RKO (cell line): Measurements from ENCODE around the gene KRTAP4-9.
"Not testable (repeated sequence)": the region's sequence is repeated elsewhere in the genome, so short reads cannot be mapped to it uniquely, and the experiment has no call there.

Experiments
- DNase-seq: peaks from one replicate; pipeline ENCODE4 v3.0.0-alpha.2; 2016; ENCODE audit warnings: low spot score

Gene KRTAP4-9

GRCh38 chr17:41105347-41105746 is at the start of gene KRTAP4-9:
Gene KRTAP4-9 (plus strand): TSS chr17:41105389. CDS start chr17:41105389, 0 bp downstream.
- DNase-seq: peak; percentile 70

- DNase-seq: no peak
These were observed 47.6 kb upstream of the KRTAP4-9 start for GRCh38 chr17:41057547-41057946.

GRCh38 chr17:41058741-41059140 is 46.4 kb upstream of the KRTAP4-9 start:
- no peak for DNase-seq

- not testable (repeated sequence) for DNase-seq
These were observed 45.7 kb upstream of the KRTAP4-9 start for GRCh38 chr17:41059276-41060051.

GRCh38 chr17:41060052-41060604 is 45.1 kb upstream of the KRTAP4-9 start, which contains the start of gene KRTAP2-3:
Gene KRTAP2-3 (minus strand): TSS chr17:41060114. CDS start chr17:41060050, 64 bp downstream.
- DNase-seq: peak; percentile 85

GRCh38 chr17:41061964-41062363 is 43.2 kb upstream of the KRTAP4-9 start:
- peak; percentile 58 for DNase-seq

GRCh38 chr17:41063449-41063848 is 41.7 kb upstream of the KRTAP4-9 start:
- DNase-seq: no peak

- DNase-seq: no peak
These were observed 40.9 kb upstream of the KRTAP4-9 start for GRCh38 chr17:41064301-41064700.

- not testable (repeated sequence) for DNase-seq
These were observed 40.0 kb upstream of the KRTAP4-9 start for GRCh38 chr17:41065016-41065689.

- peak; percentile 68 for DNase-seq
These were observed 39.2 kb upstream of the KRTAP4-9 start, which contains the start of gene KRTAP2-4 for GRCh38 chr17:41065829-41066624. Gene KRTAP2-4 (minus strand): TSS chr17:41065879. CDS start chr17:41065845, 34 bp downstream.

- no peak for DNase-seq
These were observed 37.9 kb upstream of the KRTAP4-9 start for GRCh38 chr17:41067281-41067680.

GRCh38 chr17:41069031-41069430 is 36.2 kb upstream of the KRTAP4-9 start:
- DNase-seq: no peak

GRCh38 chr17:41071606-41072360 is 33.4 kb upstream of the KRTAP4-9 start:
- no peak for DNase-seq

- no peak for DNase-seq
These were observed 31.5 kb upstream of the KRTAP4-9 start for GRCh38 chr17:41073676-41074075.

GRCh38 chr17:41076788-41077187 is 28.4 kb upstream of the KRTAP4-9 start:
- DNase-seq: no peak

- DNase-seq: peak; percentile 52
These were observed 22.6 kb upstream of the KRTAP4-9 start for GRCh38 chr17:41082626-41083025.

GRCh38 chr17:41083427-41083826 is 21.8 kb upstream of the KRTAP4-9 start:
- DNase-seq: peak; percentile 85

GRCh38 chr17:41084100-41084856 is 20.9 kb upstream of the KRTAP4-9 start, which contains the start of gene KRTAP4-7:
Gene KRTAP4-7 (plus strand): TSS chr17:41084150. CDS start chr17:41084207, 57 bp downstream.
- DNase-seq: peak; percentile 30

GRCh38 chr17:41088760-41089352 is 16.3 kb upstream of the KRTAP4-9 start:
- DNase-seq: not testable (repeated sequence)

GRCh38 chr17:41096055-41096454 is 9.1 kb upstream of the KRTAP4-9 start:
- no peak for DNase-seq
